GM12872 (cell line): ENCODE results near the gene IL20RB.

Source experiments
- CTCF ChIP-seq: IDR thresholded peaks from 3 replicates; pipeline ENCODE4 v1.5.1; 2011; ENCODE audit warnings: low read depth, mild to moderate bottlenecking, low read length, moderate library complexity; ENCODE audit not compliant: insufficient read depth

Gene IL20RB

GRCh38 chr3:136932523-136932922, 25.3 kb upstream of the IL20RB start:
- no peak for TF ChIP-seq CTCF

- no peak for TF ChIP-seq CTCF
Observed at GRCh38 chr3:136932978-136933772, 24.6 kb upstream of the IL20RB start.

GRCh38 chr3:136937175-136937574, 20.6 kb upstream of the IL20RB start:
- TF ChIP-seq CTCF: no peak

GRCh38 chr3:136937851-136938250, 19.9 kb upstream of the IL20RB start:
- no peak for TF ChIP-seq CTCF

- no peak for TF ChIP-seq CTCF
Observed at GRCh38 chr3:136938334-136938733, 19.4 kb upstream of the IL20RB start.

GRCh38 chr3:136939489-136939888, 18.3 kb upstream of the IL20RB start:
- no peak for TF ChIP-seq CTCF

GRCh38 chr3:136942803-136943202, 15.0 kb upstream of the IL20RB start:
- no peak for TF ChIP-seq CTCF

GRCh38 chr3:136943436-136943835, 14.3 kb upstream of the IL20RB start:
- TF ChIP-seq CTCF: no peak
